Fibroblast of the aortic adventitia (primary cell): ENCODE data around the gene SEMA3A. TPM values are rescaled to one million over a fixed set of nuclear protein-coding genes. Genes with fewer than 3 reads are reported as not detected.
"Not testable (repeated sequence)": the region's sequence is repeated elsewhere in the genome, so short reads cannot be mapped to it uniquely, and the experiment has no call there.

Experiments
- DNase-seq: peaks from one replicate; pipeline ENCODE4 v3.0.0-alpha.2; 2010; ENCODE audit warnings: low read depth
- H3K4me3 ChIP-seq: 2 replicates; pipeline ENCODE4 v1.5.1; 2011; ENCODE audit warnings: low read depth, mild to moderate bottlenecking, control low read depth, low read length, moderate library complexity
- total RNA-seq: library from RNA; depleted of rRNA; stranded (reverse); fragments of >200 nt; gene quantifications from 2 replicates; pipeline ENCODE4 v1.2.3, GENCODE V29; 2012; ENCODE audit warnings: low replicate concordance
- TF ChIP-seq, protein P1 (sequence below): IDR thresholded peaks from 2 replicates; pipeline ENCODE4 v1.5.1; 2011; ENCODE audit warnings: mild to moderate bottlenecking, low read length, control low read depth, inconsistent platforms; ENCODE audit not compliant: insufficient read depth

Gene SEMA3A
- total RNA-seq, 1 donor: 118 TPM

GRCh38 chr7:84230491-84230890 lies 35.9 kb upstream of the SEMA3A start:
- H3K4me3 ChIP-seq: no peak overlapping the region
- DNase-seq: no peak
- TF ChIP-seq, protein P1, sequence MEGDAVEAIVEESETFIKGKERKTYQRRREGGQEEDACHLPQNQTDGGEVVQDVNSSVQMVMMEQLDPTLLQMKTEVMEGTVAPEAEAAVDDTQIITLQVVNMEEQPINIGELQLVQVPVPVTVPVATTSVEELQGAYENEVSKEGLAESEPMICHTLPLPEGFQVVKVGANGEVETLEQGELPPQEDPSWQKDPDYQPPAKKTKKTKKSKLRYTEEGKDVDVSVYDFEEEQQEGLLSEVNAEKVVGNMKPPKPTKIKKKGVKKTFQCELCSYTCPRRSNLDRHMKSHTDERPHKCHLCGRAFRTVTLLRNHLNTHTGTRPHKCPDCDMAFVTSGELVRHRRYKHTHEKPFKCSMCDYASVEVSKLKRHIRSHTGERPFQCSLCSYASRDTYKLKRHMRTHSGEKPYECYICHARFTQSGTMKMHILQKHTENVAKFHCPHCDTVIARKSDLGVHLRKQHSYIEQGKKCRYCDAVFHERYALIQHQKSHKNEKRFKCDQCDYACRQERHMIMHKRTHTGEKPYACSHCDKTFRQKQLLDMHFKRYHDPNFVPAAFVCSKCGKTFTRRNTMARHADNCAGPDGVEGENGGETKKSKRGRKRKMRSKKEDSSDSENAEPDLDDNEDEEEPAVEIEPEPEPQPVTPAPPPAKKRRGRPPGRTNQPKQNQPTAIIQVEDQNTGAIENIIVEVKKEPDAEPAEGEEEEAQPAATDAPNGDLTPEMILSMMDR: no peak

GRCh38 chr7:84228526-84228925 lies 33.9 kb upstream of the SEMA3A start:
- H3K4me3 ChIP-seq: no peak overlapping the region
- DNase-seq: no peak
- TF ChIP-seq, protein P1: no peak

DNA sequence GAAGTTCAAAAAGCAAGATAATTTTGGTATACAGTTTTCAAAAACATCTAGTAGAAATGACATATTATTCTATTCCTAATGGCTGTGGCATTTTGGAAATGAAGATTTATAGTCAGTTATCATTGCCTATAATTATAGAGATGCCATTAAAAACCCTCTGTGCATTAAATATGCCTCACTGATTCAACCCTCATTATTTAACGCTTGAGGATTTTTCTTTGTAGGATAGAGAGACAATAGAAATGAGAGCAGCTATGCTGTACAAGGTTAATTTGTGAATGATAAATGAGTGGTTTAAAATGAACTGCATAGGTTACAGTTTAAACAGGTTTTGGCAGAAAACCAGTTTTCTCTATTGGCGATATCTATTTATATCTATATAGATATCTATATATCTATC lies 32.2 kb upstream of the SEMA3A start:
- TF ChIP-seq, protein P1: no peak
- DNase-seq: no peak

GRCh38 chr7:84224505-84224904 lies 29.9 kb upstream of the SEMA3A start:
- TF ChIP-seq, protein P1: no peak
- DNase-seq: no peak
- no peak overlapping the region for H3K4me3 ChIP-seq

More for the DNA sequence above, 32.2 kb upstream of the SEMA3A start:
- no peak overlapping the region for H3K4me3 ChIP-seq

- DNase-seq: no peak
- H3K4me3 ChIP-seq: no peak overlapping the region
- TF ChIP-seq, protein P1: no peak
Observed at GRCh38 chr7:84219310-84219709, 24.7 kb upstream of the SEMA3A start.

- TF ChIP-seq, protein P1: no peak
- DNase-seq: peak; percentile 75
- H3K4me3 ChIP-seq: no peak overlapping the region
Observed at GRCh38 chr7:84218681-84219080, 24.1 kb upstream of the SEMA3A start.

- peak; percentile 12 for DNase-seq
- TF ChIP-seq, protein P1: no peak
- no peak overlapping the region for H3K4me3 ChIP-seq
Observed at GRCh38 chr7:84216472-84216871, 21.9 kb upstream of the SEMA3A start.

DNA sequence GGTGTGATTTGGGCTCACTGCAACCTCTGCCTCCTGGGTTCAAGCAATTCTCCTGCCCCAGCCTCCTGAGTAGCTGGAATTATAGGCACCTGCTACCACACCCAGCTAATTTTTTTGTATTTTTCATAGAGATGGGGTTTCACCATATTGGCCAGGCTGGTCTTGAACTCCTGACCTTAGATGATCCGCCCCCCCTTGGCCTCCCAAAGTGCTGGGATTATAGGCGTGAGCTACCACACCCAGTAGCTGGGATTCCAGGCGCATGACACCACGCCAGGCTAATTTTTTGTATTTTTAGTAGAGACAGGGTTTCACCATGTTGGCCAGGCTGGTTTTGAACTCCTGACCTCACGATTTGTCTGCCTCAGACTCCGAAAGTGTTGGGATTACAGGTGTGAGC lies 20.2 kb upstream of the SEMA3A start:
- not testable (repeated sequence) for DNase-seq, H3K4me3 ChIP-seq
